WTC11 (cell line): ENCODE results near the gene ATP6V0D1. TPM values are rescaled to one million over a fixed set of nuclear protein-coding genes. Genes with fewer than 3 reads are reported as not detected.

Experiments
- ATAC-seq: fragments of 200-7000 bp; cut with Tn5 transposase; 2 replicates; pipeline ENCODE4 v1.10.0; 2021; ENCODE audit warnings: mild to moderate bottlenecking, moderate library complexity
- CTCF ChIA-PET: fragments of 300-600 bp; sonication (Branson Sonifier 250); formaldehyde crosslinking; loops from one replicate; lab custom pipeline; 2021; ENCODE audit warnings: antibody characterized with exemption; lab: Charles Lee
- POLR2A ChIA-PET: fragments of 350-600 bp; sonication (Branson Sonifier 250); formaldehyde crosslinking; loops from one replicate; lab custom pipeline; 2021; ENCODE audit warnings: antibody characterized with exemption; lab: Charles Lee
- DNase-seq: peaks from one replicate; pipeline ENCODE4 v3.0.0; 2021; ENCODE audit warnings: low spot score
- H3K27ac Mint-ChIP-seq: 2 replicates; pipeline ENCODE4 v1.8.0; 2021; ENCODE audit warnings: mixed read lengths
- H3K27me3 Mint-ChIP-seq: 2 replicates; pipeline ENCODE4 v1.8.0; 2021; ENCODE audit warnings: low read depth, mild to moderate bottlenecking, moderate library complexity, mixed read lengths
- H3K36me3 Mint-ChIP-seq: 2 replicates; pipeline ENCODE4 v1.8.0; 2021; ENCODE audit warnings: mixed read lengths
- H3K4me1 Mint-ChIP-seq: 2 replicates; pipeline ENCODE4 v1.8.0; 2022; ENCODE audit warnings: mixed read lengths
- H3K4me3 Mint-ChIP-seq: 2 replicates; pipeline ENCODE4 v1.8.0; 2021; ENCODE audit warnings: mild to moderate bottlenecking, moderate library complexity, mixed read lengths
- H3K9me3 Mint-ChIP-seq: 2 replicates; pipeline ENCODE4 v1.8.0; 2021; ENCODE audit warnings: mixed read lengths
- CREM ChIP-seq: sonication (generic); formaldehyde crosslinking; IDR thresholded peaks from 2 replicates; pipeline ENCODE4 v1.8.1; 2022; ENCODE audit warnings: mild to moderate bottlenecking, missing genetic modification reagents, moderate library complexity
- EMX1 ChIP-seq: fragments of 250-450 bp; sonication (Bioruptor Pico); IDR thresholded peaks from 2 replicates; pipeline ENCODE4 v1.8.0; 2021; ENCODE audit warnings: mild to moderate bottlenecking
- FOXJ3 ChIP-seq: sonication (generic); formaldehyde crosslinking; IDR thresholded peaks from 2 replicates; pipeline ENCODE4 v1.9.0; 2021; ENCODE audit warnings: missing genetic modification reagents, mild to moderate bottlenecking, borderline replicate concordance
- FOXP4 ChIP-seq: sonication (generic); formaldehyde crosslinking; IDR thresholded peaks from 2 replicates; pipeline ENCODE4 v1.8.0; 2022; ENCODE audit warnings: mild to moderate bottlenecking, missing genetic modification reagents
- GRHL2 ChIP-seq: fragments of 250-450 bp; sonication (Bioruptor Pico); IDR thresholded peaks from 2 replicates; pipeline ENCODE4 v1.8.0; 2022; ENCODE audit warnings: mild to moderate bottlenecking, moderate library complexity; ENCODE audit not compliant: insufficient replicate concordance, severe bottlenecking
- HMGA2 ChIP-seq: fragments of 250-450 bp; sonication (Bioruptor Pico); IDR thresholded peaks from 2 replicates; pipeline ENCODE4 v1.4.0; 2021; ENCODE audit warnings: mild to moderate bottlenecking, moderate library complexity
- IRF1 ChIP-seq: sonication (generic); formaldehyde crosslinking; IDR thresholded peaks from 2 replicates; pipeline ENCODE4 v1.8.0; 2023; ENCODE audit warnings: missing genetic modification reagents
- PRDM15 ChIP-seq: sonication (generic); formaldehyde crosslinking; IDR thresholded peaks from 2 replicates; pipeline ENCODE4 v1.8.0; 2022; ENCODE audit warnings: missing genetic modification reagents
- SMAD3 ChIP-seq: sonication (generic); formaldehyde crosslinking; IDR thresholded peaks from 2 replicates; pipeline ENCODE4 v1.8.0; 2022; ENCODE audit warnings: missing genetic modification reagents, mild to moderate bottlenecking, borderline replicate concordance
- TCF7 ChIP-seq: sonication (generic); formaldehyde crosslinking; IDR thresholded peaks from 2 replicates; pipeline ENCODE4 v1.8.0; 2022; ENCODE audit warnings: mild to moderate bottlenecking, low read depth, missing genetic modification reagents, moderate library complexity
- ZBTB21 ChIP-seq: sonication (generic); formaldehyde crosslinking; IDR thresholded peaks from 2 replicates; pipeline ENCODE4 v1.8.1; 2023; ENCODE audit warnings: mild to moderate bottlenecking, missing genetic modification reagents, borderline replicate concordance
- ZNF121 ChIP-seq: sonication (generic); formaldehyde crosslinking; IDR thresholded peaks from 2 replicates; pipeline ENCODE4 v1.8.0; 2023; ENCODE audit warnings: missing genetic modification reagents
- ZNF138 ChIP-seq: sonication (generic); formaldehyde crosslinking; conservative IDR thresholded peaks from 2 replicates; pipeline ENCODE4 v1.8.1; 2022; ENCODE audit warnings: mild to moderate bottlenecking, moderate library complexity, missing genetic modification reagents
- ZNF416 ChIP-seq: fragments of 250-450 bp; sonication (Bioruptor Pico); IDR thresholded peaks from 2 replicates; pipeline ENCODE4 v1.9.0; 2021; ENCODE audit warnings: mild to moderate bottlenecking, inconsistent platforms
- ZSCAN18 ChIP-seq: fragments of 250-450 bp; sonication (Bioruptor Pico); IDR thresholded peaks from 2 replicates; pipeline ENCODE4 v2.1.2; 2022; ENCODE audit warnings: mild to moderate bottlenecking, moderate library complexity
- total RNA-seq: library from RNA; stranded (reverse); gene quantifications from 3 replicates; pipeline ENCODE4 v1.2.3, GENCODE V29; 2021
- TF ChIP-seq, protein P1 (sequence below): sonication (generic); formaldehyde crosslinking; IDR thresholded peaks from 2 replicates; pipeline ENCODE4 v1.8.0; 2023; ENCODE audit warnings: missing genetic modification reagents, mild to moderate bottlenecking, borderline replicate concordance
- TF ChIP-seq, protein P2 (sequence below): sonication (generic); formaldehyde crosslinking; IDR thresholded peaks from 2 replicates; pipeline ENCODE4 v1.8.0; 2022; ENCODE audit warnings: mild to moderate bottlenecking, missing genetic modification reagents

ATP6V0D1 gene
- total RNA-seq, 1 experiment from 2014 or later = 44.1 TPM

GRCh38 chr16:67388191-67388590, 92.8 kb downstream of the ATP6V0D1 start:
- no peak for ATAC-seq
- Mint-ChIP-seq H3K4me3 (no peak overlapping the region), H3K27ac (no peak overlapping the region), H3K27me3 (peaks cover 36% of the 10 kb centered on the region), H3K9me3 (no peaks in the 10 kb centered on the region), H3K36me3 (no peaks in the 10 kb centered on the region)
- POLR2A ChIA-PET = interaction anchor here (0.6 to 0.8 kb wide), 2 partner anchors 21 to 61 kb away, joined by 3 to 5 read pairs; no protein-coding TSS in a partner anchor
- CTCF ChIA-PET = interaction anchor here (0.6 to 5.1 kb wide), 11 partner anchors 9 to 123 kb away, joined by 3 to 44 read pairs (median 4); partner anchors contain the start of genes KCTD19 and LRRC36
- TF ChIP-seq ZNF121 (CRISPR knock-in tag) (no peak), ZBTB21 (no peak), TCF7 (CRISPR knock-in tag) (no peak), GRHL2 (CRISPR knock-in tag) (no peak), IRF1 (no peak), FOXJ3 (CRISPR knock-in tag) (no peak), ZNF416 (CRISPR knock-in tag) (no peak), CREM (no peak), FOXP4 (CRISPR knock-in tag) (no peak), EMX1 (no peak), ZSCAN18 (CRISPR knock-in tag) (no peak), HMGA2 (CRISPR knock-in tag) (no peak), SMAD3 (CRISPR knock-in tag) (no peak), ZNF138 (no peak), PRDM15 (no peak)
- TF ChIP-seq, protein P1, sequence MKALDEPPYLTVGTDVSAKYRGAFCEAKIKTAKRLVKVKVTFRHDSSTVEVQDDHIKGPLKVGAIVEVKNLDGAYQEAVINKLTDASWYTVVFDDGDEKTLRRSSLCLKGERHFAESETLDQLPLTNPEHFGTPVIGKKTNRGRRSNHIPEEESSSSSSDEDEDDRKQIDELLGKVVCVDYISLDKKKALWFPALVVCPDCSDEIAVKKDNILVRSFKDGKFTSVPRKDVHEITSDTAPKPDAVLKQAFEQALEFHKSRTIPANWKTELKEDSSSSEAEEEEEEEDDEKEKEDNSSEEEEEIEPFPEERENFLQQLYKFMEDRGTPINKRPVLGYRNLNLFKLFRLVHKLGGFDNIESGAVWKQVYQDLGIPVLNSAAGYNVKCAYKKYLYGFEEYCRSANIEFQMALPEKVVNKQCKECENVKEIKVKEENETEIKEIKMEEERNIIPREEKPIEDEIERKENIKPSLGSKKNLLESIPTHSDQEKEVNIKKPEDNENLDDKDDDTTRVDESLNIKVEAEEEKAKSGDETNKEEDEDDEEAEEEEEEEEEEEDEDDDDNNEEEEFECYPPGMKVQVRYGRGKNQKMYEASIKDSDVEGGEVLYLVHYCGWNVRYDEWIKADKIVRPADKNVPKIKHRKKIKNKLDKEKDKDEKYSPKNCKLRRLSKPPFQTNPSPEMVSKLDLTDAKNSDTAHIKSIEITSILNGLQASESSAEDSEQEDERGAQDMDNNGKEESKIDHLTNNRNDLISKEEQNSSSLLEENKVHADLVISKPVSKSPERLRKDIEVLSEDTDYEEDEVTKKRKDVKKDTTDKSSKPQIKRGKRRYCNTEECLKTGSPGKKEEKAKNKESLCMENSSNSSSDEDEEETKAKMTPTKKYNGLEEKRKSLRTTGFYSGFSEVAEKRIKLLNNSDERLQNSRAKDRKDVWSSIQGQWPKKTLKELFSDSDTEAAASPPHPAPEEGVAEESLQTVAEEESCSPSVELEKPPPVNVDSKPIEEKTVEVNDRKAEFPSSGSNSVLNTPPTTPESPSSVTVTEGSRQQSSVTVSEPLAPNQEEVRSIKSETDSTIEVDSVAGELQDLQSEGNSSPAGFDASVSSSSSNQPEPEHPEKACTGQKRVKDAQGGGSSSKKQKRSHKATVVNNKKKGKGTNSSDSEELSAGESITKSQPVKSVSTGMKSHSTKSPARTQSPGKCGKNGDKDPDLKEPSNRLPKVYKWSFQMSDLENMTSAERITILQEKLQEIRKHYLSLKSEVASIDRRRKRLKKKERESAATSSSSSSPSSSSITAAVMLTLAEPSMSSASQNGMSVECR (CRISPR knock-in tag) = no peak
- TF ChIP-seq, protein P2, sequence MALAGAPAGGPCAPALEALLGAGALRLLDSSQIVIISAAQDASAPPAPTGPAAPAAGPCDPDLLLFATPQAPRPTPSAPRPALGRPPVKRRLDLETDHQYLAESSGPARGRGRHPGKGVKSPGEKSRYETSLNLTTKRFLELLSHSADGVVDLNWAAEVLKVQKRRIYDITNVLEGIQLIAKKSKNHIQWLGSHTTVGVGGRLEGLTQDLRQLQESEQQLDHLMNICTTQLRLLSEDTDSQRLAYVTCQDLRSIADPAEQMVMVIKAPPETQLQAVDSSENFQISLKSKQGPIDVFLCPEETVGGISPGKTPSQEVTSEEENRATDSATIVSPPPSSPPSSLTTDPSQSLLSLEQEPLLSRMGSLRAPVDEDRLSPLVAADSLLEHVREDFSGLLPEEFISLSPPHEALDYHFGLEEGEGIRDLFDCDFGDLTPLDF (CRISPR knock-in tag) = no peak
- TF ChIP-seq, all 79 proteins: peak for 0
- no peak for DNase-seq
- peaks cover 15% of the 10 kb centered on the region for H3K4me1 Mint-ChIP-seq
